ENCODE data around the gene MEGF11.

DNA sequence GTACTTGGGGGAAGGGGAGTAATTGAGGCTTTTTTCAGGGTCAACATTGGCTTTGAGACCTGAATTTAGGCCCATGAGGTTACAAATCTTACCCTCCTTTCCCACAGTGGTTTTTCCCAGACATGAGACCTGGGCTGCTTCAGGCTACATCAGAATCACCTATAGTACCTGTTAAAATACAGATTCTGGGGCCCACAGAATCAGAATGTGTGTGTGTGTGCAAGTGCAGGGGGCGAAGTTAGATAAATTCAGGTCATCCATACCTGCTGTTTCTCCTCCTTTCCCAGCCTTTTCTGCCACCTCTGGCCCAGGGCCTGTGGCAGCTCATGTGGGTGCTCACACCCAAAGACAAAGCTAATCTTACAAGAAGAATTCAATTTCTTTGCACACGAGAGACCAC lies 273.7 kb downstream of the MEGF11 start:
- TF ChIP-seq, protein P1, sequence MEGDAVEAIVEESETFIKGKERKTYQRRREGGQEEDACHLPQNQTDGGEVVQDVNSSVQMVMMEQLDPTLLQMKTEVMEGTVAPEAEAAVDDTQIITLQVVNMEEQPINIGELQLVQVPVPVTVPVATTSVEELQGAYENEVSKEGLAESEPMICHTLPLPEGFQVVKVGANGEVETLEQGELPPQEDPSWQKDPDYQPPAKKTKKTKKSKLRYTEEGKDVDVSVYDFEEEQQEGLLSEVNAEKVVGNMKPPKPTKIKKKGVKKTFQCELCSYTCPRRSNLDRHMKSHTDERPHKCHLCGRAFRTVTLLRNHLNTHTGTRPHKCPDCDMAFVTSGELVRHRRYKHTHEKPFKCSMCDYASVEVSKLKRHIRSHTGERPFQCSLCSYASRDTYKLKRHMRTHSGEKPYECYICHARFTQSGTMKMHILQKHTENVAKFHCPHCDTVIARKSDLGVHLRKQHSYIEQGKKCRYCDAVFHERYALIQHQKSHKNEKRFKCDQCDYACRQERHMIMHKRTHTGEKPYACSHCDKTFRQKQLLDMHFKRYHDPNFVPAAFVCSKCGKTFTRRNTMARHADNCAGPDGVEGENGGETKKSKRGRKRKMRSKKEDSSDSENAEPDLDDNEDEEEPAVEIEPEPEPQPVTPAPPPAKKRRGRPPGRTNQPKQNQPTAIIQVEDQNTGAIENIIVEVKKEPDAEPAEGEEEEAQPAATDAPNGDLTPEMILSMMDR (IDR thresholded peaks at IDR 0.05), result no peak
- TF ChIP-seq POLR2AphosphoS5 (IDR thresholded peaks at IDR 0.05), result no peak
- TF ChIP-seq EP300 (IDR thresholded peaks at IDR 0.05), result no peak
